ENCODE results near the gene ANKRD44.

Gene ANKRD44

GRCh38 chr2:197265036-197265435, 45.5 kb downstream of the ANKRD44 start:
- in situ Hi-C loops (cut with MboI; ENCODE audit: low sequenced_read_pairs), result no loop called here

DNA sequence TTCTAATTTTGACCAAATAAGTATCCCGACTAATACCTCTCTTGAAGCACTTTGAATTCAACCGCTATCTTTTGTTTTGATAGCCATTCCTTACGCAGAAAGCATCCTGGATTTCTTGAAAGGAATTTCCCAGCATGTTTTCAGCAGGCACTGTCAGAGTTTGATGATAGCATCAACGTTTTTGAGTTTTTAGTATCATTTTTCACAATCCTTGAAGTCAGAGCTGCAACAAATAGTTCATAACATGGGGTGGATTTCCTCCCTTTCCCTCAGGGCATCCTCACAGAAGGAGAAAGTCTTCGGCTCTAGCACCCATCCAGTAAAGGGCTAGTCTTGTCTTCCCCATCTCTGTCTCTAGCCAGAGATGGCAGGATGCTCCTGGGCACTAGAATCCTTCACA, 46.2 kb downstream of the ANKRD44 start:
- in situ Hi-C loops (cut with MboI; ENCODE audit: low sequenced_read_pairs), result no loop called here

- in situ Hi-C loops (cut with MboI; ENCODE audit: low sequenced_read_pairs), result no loop called here
Observed at GRCh38 chr2:197263077-197263476, 47.5 kb downstream of the ANKRD44 start.

GRCh38 chr2:197261808-197262226, 48.8 kb downstream of the ANKRD44 start:
- in situ Hi-C loops (cut with MboI; ENCODE audit: low sequenced_read_pairs), result no loop called here

- in situ Hi-C loops (cut with MboI; ENCODE audit: low sequenced_read_pairs), result no loop called here
Observed at GRCh38 chr2:197259470-197259999, 51.0 kb downstream of the ANKRD44 start.

GRCh38 chr2:197258580-197258979, 52.0 kb downstream of the ANKRD44 start:
- in situ Hi-C loops (cut with MboI; ENCODE audit: low sequenced_read_pairs), result no loop called here

- in situ Hi-C loops (cut with MboI; ENCODE audit: low sequenced_read_pairs), result no loop called here
Observed at GRCh38 chr2:197256547-197257170, 53.9 kb downstream of the ANKRD44 start.

GRCh38 chr2:197256021-197256420, 54.6 kb downstream of the ANKRD44 start:
- in situ Hi-C loops (cut with MboI; ENCODE audit: low sequenced_read_pairs), result no loop called here

DNA sequence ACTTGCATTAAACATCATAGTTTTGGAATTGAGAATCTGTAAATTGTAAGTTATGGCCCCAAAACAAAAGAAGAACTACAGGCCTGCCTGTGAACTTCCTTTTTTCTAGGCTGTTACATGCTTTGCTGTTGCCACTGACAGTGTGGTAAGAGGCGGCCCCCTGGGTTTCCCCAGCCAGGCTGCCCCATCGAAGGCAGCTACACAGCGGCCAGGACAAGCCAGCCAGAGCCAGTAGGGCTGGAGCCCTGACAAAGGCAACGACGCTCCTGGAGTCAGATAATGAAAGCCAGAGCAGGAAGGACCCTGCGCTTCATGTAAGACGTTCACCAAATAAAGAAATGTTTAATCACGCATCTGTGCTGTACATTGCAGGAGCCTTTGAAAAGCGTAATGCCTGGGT, 55.0 kb downstream of the ANKRD44 start:
- in situ Hi-C loops (cut with MboI; ENCODE audit: low sequenced_read_pairs), result no loop called here

DNA sequence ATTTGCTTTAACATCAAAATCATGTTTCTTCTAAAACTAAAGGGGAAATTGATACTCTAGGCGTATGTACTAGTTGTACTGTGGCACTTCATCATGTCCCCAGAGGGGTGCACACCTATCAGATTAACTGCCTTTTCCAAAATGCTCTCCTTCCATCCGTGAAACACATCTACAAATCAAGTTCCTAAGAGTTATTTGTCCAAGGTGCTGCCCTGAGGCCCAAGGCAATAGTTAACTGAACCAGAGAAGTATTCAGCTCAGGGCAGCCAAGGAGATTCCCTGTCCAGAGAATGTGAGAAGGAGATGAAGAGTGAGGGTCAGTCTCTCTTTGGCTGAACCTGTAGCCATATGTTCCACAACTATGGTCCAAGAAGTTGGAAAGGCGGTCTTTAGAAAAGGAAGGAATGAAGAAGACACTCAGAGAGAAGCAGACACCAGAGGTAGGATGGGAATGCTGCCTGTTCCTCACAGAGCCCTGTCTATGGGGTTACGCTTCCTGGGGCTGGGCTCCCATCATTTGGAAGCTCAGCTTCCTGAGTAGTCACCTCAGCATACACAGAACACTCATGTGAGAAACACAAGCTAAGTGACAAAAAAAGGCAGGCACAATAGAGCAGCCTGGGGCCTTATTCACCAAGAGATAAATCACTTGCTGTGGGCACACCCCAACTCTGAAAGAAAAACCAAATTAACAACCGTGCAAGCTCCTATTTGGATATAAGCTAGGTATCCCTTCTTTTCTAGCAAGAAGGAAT, 55.6 kb downstream of the ANKRD44 start:
- in situ Hi-C loops (cut with MboI; ENCODE audit: low sequenced_read_pairs), result no loop called here

GRCh38 chr2:197251576-197251975, 59.0 kb downstream of the ANKRD44 start:
- in situ Hi-C loops (cut with MboI; ENCODE audit: low sequenced_read_pairs), result no loop called here

- in situ Hi-C loops (cut with MboI; ENCODE audit: low sequenced_read_pairs), result no loop called here
Observed at GRCh38 chr2:197251163-197251562, 59.4 kb downstream of the ANKRD44 start.

DNA sequence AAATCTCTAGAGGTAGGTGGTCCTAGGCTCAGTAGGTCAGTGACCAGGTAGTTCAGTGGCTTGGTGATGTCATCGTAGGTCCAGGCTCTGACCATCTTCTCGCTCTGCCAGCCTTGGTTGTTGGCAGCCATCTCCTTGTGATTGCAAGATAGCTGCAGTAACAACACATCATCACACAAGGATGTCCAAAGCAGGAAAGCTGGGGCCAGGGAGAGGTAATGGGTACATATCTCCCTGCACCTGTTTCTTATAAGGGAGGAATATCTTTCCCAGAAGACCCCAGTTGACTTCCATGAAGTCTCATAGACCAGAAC, 60.5 kb downstream of the ANKRD44 start:
- in situ Hi-C loops (cut with MboI; ENCODE audit: low sequenced_read_pairs), result no loop called here

DNA sequence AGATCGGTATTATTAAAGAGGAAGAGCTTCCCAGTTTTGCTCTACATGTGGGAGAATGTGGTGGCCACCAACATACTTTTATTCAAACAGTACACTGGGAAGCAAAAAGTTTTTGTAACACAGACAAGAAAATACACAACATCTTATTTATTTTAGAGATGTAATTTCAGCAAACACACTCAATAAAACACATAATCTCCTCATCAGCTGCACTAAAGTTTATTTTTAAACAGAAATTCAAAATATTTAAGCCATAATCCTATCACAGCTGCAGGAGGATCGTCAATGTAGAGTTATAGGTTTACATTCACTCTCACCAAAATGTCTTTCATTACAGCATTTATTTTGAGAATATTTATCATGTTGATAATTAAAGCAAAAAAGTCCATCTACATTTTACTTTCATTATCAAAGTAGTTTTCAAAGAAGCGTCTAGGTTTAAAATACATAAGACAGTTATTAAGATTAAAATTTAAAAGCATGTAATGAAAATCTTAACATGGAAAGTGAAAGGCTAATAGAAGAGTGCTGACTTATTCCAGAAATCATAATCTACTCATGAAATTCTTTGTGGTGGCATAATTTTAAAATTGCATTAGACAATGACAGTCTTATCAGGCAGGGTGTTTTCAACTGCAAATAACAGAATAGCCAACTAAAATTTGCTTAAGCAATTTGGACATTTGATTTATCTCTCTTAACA, 61.0 kb downstream of the ANKRD44 start:
- in situ Hi-C loops (cut with MboI; ENCODE audit: low sequenced_read_pairs), result no loop called here

- in situ Hi-C loops (cut with MboI; ENCODE audit: low sequenced_read_pairs), result no loop called here
Observed at GRCh38 chr2:197248623-197249022, 62.0 kb downstream of the ANKRD44 start.

DNA sequence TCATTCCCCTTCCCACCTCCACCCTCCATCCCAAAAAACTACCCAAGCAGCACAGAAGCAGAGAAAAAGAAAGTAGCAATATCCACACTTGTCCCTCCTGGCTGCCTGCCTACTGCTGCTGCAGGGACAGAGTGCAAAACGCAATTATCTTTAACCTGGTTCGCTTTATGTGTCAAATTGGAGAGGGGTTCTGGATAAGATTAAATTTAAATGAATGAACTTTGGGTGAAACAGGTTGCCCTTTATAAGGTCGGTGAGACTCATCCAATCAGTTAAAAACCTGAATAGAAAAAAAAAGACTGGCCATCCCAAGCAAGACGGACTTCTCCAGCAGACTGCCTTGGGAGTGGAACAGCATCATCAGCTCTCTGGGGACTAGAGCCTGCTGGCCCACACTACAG, 62.6 kb downstream of the ANKRD44 start:
- in situ Hi-C loops (cut with MboI; ENCODE audit: low sequenced_read_pairs), result no loop called here

GRCh38 chr2:197247083-197247482, 63.5 kb downstream of the ANKRD44 start:
- in situ Hi-C loops (cut with MboI; ENCODE audit: low sequenced_read_pairs), result no loop called here

- in situ Hi-C loops (cut with MboI; ENCODE audit: low sequenced_read_pairs), result no loop called here
Observed at GRCh38 chr2:197245829-197246804, 64.5 kb downstream of the ANKRD44 start.

- in situ Hi-C loops (cut with MboI; ENCODE audit: low sequenced_read_pairs), result no loop called here
Observed at GRCh38 chr2:197244349-197244748, 66.2 kb downstream of the ANKRD44 start.

DNA sequence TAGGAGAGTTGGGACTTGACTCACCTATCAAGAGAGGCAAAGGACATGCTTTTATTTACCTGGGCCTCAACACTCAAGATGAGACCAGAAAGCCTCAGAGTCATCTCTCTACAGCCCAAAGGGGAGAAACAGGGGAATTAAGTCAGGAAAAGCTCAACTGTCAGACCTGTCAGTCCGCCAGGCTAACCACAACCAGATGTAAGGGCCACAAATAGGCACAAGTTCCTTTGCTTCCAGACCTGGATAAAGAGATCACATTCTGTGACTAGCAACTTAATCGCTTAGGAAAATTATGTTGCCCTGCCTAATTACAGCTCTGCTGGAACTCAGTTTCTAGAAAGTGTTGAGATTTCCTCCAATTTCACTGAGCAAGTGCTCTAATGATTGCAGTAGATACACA, 67.9 kb downstream of the ANKRD44 start:
- in situ Hi-C loops (cut with MboI; ENCODE audit: low sequenced_read_pairs), result no loop called here

- in situ Hi-C loops (cut with MboI; ENCODE audit: low sequenced_read_pairs), result no loop called here
Observed at GRCh38 chr2:197241596-197241995, 69.0 kb downstream of the ANKRD44 start.

All from HL-60/S4 treated with phorbol 12-myristate 13-acetate at 8.2 ng/mL for 4 days and 3 days (cell line).